ENCODE measurements around the gene ANKRD6.
"Not testable (repeated sequence)": the region's sequence is repeated elsewhere in the genome, so short reads cannot be mapped to it uniquely, and the experiment has no call there.

The ANKRD6 gene

GRCh38 chr6:89388846-89389245 lies 44.1 kb upstream of the ANKRD6 start:
- Histone ChIP-seq H3K4me3 (no peak overlapping the region), H3K27ac (no peak overlapping the region), H3K36me3 (peaks cover 0 to 8% (median 0%) of the 10 kb centered on the region in 3 donors), H3K27me3 (no peaks in the 10 kb centered on the region), H3K4me1 (no peaks in the 10 kb centered on the region), H3K9me3 (peaks cover 0 to 5% (median 0%) of the 10 kb centered on the region in 3 donors)
- TF ChIP-seq, protein P1, sequence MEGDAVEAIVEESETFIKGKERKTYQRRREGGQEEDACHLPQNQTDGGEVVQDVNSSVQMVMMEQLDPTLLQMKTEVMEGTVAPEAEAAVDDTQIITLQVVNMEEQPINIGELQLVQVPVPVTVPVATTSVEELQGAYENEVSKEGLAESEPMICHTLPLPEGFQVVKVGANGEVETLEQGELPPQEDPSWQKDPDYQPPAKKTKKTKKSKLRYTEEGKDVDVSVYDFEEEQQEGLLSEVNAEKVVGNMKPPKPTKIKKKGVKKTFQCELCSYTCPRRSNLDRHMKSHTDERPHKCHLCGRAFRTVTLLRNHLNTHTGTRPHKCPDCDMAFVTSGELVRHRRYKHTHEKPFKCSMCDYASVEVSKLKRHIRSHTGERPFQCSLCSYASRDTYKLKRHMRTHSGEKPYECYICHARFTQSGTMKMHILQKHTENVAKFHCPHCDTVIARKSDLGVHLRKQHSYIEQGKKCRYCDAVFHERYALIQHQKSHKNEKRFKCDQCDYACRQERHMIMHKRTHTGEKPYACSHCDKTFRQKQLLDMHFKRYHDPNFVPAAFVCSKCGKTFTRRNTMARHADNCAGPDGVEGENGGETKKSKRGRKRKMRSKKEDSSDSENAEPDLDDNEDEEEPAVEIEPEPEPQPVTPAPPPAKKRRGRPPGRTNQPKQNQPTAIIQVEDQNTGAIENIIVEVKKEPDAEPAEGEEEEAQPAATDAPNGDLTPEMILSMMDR (IDR thresholded peaks at IDR 0.05): no peak
- DNase-seq: no peak
- intact Hi-C loops (cut with DNase I; ENCODE audit: low total_unique reads): no loop called here

- Histone ChIP-seq H3K27ac (no peak overlapping the region), H3K4me1 (no peaks in the 10 kb centered on the region)
Observed at GRCh38 chr6:89392823-89393222, 40.1 kb upstream of the ANKRD6 start.

GRCh38 chr6:89393659-89394058 lies 39.3 kb upstream of the ANKRD6 start:
- peaks cover 0 to 5% (median 0%) of the 10 kb centered on the region in 3 donors for H3K9me3 ChIP-seq
- H3K27me3 ChIP-seq: no peaks in the 10 kb centered on the region
- no peak overlapping the region for H3K4me3 ChIP-seq
- DNase-seq: no peak
- H3K36me3 ChIP-seq: no peaks in the 10 kb centered on the region
- H3K27ac ChIP-seq: no peak overlapping the region
- intact Hi-C loops (cut with DNase I; ENCODE audit: low total_unique reads): no loop called here
- TF ChIP-seq, protein P1 (IDR thresholded peaks at IDR 0.05): no peak
- H3K4me1 ChIP-seq: no peaks in the 10 kb centered on the region

More at GRCh38 chr6:89392823-89393222, 40.1 kb upstream of the ANKRD6 start:
- Histone ChIP-seq H3K9me3 (peaks cover 0 to 5% (median 0%) of the 10 kb centered on the region in 3 donors), H3K27me3 (no peaks in the 10 kb centered on the region), H3K4me3 (no peak overlapping the region), H3K36me3 (no peaks in the 10 kb centered on the region)
- no peak for DNase-seq
- intact Hi-C loops (cut with DNase I; ENCODE audit: low total_unique reads): no loop called here
- TF ChIP-seq, protein P1 (IDR thresholded peaks at IDR 0.05): no peak

DNA sequence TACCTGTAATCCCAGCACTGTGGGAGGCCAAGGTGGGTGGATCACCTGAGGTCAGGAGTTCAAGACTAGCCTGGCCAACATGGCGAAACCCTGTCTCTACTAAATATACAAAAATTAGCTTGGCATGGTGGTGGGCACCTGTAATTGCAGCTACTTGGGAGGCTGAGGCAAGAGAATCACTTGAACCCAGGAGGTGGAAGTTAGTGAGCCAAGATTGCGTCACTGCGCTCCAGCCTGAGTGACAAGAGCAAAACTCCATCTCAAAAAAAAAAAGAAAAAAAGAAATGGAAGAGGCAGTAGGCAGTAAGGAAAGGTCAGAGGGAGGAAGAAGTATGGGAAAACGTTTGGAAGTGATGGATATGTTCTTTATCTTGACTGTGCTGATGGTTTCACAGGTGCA lies 35.1 kb upstream of the ANKRD6 start:
- H3K27ac ChIP-seq; H3K4me3 ChIP-seq; H3K9me3 ChIP-seq; H3K27me3 ChIP-seq; intact Hi-C loops (cut with DNase I; ENCODE audit: low total_unique reads); DNase-seq; H3K36me3 ChIP-seq; H3K4me1 ChIP-seq: not testable (repeated sequence)

DNA sequence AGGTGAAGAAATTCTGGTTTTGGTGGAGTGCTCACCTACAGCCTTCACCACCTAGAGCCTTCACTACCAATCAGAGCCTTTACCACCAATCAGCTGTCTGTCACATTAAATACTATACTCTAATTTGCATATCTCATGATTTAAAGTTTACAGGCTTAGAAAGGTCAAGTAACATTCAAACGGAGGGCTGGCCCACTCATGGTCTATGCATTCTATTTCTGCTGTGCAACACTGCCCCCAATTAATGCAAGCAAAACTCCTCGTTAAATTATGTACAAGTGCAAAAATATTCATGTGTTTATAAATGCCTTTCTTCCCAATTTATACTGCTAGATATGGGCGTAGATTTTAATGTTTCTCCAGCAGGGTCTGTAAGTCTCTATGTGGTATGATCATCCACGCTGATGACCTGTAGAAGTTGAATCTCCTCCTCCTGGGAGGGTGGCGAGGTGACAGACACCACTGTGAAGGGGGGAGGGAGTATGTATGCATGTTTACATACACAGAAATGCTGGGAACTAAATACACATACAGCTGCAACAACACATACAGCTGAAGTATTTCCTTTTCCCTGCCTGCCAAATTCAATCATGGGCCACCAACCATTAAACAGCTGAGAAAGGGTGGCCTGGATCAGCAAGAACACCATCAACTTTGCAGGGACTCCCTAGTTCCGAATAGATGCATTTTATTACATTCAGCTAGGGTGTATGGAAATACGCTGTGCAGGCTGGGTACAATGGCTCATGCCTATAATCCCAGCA lies 34.0 kb upstream of the ANKRD6 start:
- no peak for DNase-seq
- H3K4me1 ChIP-seq: no peaks in the 10 kb centered on the region
- H3K4me3 ChIP-seq: no peak overlapping the region
- intact Hi-C loops (cut with DNase I; ENCODE audit: low total_unique reads): no loop called here
- H3K9me3 ChIP-seq: no peaks in the 10 kb centered on the region
- H3K27ac ChIP-seq: no peak overlapping the region
- H3K36me3 ChIP-seq: no peaks in the 10 kb centered on the region
- TF ChIP-seq, protein P1 (IDR thresholded peaks at IDR 0.05): no peak
- H3K27me3 ChIP-seq: no peaks in the 10 kb centered on the region

- H3K27me3 ChIP-seq: no peaks in the 10 kb centered on the region
- no peaks in the 10 kb centered on the region for H3K36me3 ChIP-seq
- TF ChIP-seq, protein P1 (IDR thresholded peaks at IDR 0.05): no peak
- no peaks in the 10 kb centered on the region for H3K9me3 ChIP-seq
- H3K4me3 ChIP-seq: no peak overlapping the region
- H3K27ac ChIP-seq: no peak overlapping the region
- intact Hi-C loops (cut with DNase I; ENCODE audit: low total_unique reads): no loop called here
- H3K4me1 ChIP-seq: no peaks in the 10 kb centered on the region
- no peak for DNase-seq
Observed at GRCh38 chr6:89400050-89400449, 32.9 kb upstream of the ANKRD6 start.
